Stomach (tissue), 4 donors: ENCODE data around the gene COL25A1.

ENCODE experiments used
- EP300 ChIP-seq: sonication (generic); formaldehyde crosslinking; IDR thresholded peaks from one replicate; pipeline ENCODE4 v1.6.1; 2017; ENCODE audit warnings: antibody characterized with exemption
- POLR2A ChIP-seq, 4 donors: fragments of 450-650 bp; IDR thresholded peaks; one replicate each; pipeline ENCODE4 v1.6.1; 2016; ENCODE audit warnings: antibody characterized with exemption in 4 of 4, control low read depth in 2 of 4, mild to moderate bottlenecking in 1 of 4, moderate library complexity in 1 of 4
- TF ChIP-seq, protein P1 (sequence below), 7 experiments: fragments of 450-650 bp in 4 of 7; fragments of 200-600 bp in 3 of 7; sonication (generic) in 3 of 7; IDR thresholded peaks; one replicate each; pipeline ENCODE4 v1.5.1; 2016 to 2019; ENCODE audit warnings: antibody characterized with exemption in 7 of 7, control low read depth in 2 of 7, mild to moderate bottlenecking in 1 of 7

DNA sequence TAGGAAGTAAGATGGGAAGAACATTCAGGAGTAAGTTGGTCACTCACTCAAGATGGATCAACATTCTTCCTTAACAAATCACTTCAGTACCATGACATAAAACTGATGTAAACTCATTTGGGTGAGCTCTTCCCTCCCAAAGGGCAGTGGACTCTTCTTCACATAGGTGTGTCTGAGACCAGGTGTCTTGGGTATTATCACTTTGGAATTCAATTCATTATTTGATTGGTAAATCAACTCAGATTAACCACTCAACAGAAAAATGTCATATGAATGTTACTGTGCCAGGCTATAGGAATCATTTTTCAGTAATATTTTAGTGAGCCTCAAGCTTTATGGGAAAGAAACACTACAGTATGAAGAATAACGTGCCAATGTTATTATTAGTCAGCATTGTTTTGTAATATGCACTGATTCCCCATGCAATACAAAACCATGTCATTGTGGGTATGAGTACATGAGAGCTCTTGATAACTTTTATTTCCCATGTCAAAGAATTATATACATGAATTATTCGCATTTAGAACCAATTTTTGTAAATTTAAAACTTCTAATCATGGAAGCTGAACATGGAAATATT is 481.0 kb downstream of the COL25A1 start:
- TF ChIP-seq, protein P1, sequence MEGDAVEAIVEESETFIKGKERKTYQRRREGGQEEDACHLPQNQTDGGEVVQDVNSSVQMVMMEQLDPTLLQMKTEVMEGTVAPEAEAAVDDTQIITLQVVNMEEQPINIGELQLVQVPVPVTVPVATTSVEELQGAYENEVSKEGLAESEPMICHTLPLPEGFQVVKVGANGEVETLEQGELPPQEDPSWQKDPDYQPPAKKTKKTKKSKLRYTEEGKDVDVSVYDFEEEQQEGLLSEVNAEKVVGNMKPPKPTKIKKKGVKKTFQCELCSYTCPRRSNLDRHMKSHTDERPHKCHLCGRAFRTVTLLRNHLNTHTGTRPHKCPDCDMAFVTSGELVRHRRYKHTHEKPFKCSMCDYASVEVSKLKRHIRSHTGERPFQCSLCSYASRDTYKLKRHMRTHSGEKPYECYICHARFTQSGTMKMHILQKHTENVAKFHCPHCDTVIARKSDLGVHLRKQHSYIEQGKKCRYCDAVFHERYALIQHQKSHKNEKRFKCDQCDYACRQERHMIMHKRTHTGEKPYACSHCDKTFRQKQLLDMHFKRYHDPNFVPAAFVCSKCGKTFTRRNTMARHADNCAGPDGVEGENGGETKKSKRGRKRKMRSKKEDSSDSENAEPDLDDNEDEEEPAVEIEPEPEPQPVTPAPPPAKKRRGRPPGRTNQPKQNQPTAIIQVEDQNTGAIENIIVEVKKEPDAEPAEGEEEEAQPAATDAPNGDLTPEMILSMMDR (IDR thresholded peaks at IDR 0.05), result no peak
- TF ChIP-seq EP300 (no peak), POLR2A (IDR thresholded peaks at IDR 0.05) (no peak)
